Neutrophil (primary cell): ENCODE measurements around the gene ZFP28.

ENCODE experiments used
- H3K27ac ChIP-seq: fragments of 200-600 bp; sonication (generic); 2 replicates; pipeline ENCODE4 v1.5.1; 2016; ENCODE audit warnings: mild to moderate bottlenecking, moderate library complexity
- H3K27me3 ChIP-seq: fragments of 200-600 bp; sonication (generic); 2 replicates; pipeline ENCODE4 v1.6.0; 2016; ENCODE audit warnings: mild to moderate bottlenecking
- H3K36me3 ChIP-seq: fragments of 200-600 bp; sonication (generic); 2 replicates; pipeline ENCODE4 v1.5.1; 2017
- H3K4me1 ChIP-seq, 2 experiments: fragments of 200-600 bp in 1 of 2; sonication (generic) in 1 of 2; 1 replicate in 1 of 2; 2 replicates in 1 of 2; pipeline versions ENCODE4 v1.5.1 to v1.6.1; 2013 to 2016; ENCODE audit warnings: low read depth in 1 of 2, low read length in 1 of 2, mild to moderate bottlenecking in 1 of 2, moderate library complexity in 1 of 2; ENCODE audit not compliant: control insufficient read depth in 1 of 2, insufficient read depth in 1 of 2
- H3K4me3 ChIP-seq, 2 experiments: fragments of 200-600 bp in 1 of 2; sonication (generic) in 1 of 2; 1 replicate in 1 of 2; 2 replicates in 1 of 2; pipeline ENCODE4 v1.5.1; 2013 to 2016; ENCODE audit warnings: low read depth in 1 of 2, low read length in 1 of 2, mild to moderate bottlenecking in 1 of 2, moderate library complexity in 1 of 2
- H3K9me3 ChIP-seq: fragments of 200-600 bp; sonication (generic); 2 replicates; pipeline ENCODE4 v1.5.1; 2016
- TF ChIP-seq, protein P1 (sequence below): fragments of 200-600 bp; sonication (generic); IDR thresholded peaks from 2 replicates; pipeline ENCODE4 v1.5.1; 2016; ENCODE audit warnings: antibody characterized with exemption

Gene ZFP28

DNA sequence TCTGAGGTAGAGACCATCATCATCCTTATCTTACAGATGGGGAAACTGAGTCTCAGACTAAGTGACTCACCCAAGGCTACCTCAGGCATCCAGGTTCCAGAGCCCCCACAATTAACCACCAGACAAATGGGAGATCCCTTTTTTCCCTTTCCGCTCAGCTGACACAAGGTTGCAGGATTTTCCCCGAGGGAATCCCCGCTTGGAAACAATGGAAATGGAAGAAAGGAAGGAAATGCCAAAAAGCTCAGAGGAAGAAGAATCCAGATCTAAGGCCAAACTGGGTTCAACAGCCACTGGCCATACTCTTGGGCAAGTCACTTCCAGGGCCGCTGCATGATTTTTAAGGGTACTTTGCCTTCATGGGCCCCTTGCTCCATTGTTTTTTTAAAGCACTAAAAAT is 57.9 kb downstream of the ZFP28 start:
- H3K9me3 ChIP-seq: peaks cover 3% of the 10 kb centered on the region

DNA sequence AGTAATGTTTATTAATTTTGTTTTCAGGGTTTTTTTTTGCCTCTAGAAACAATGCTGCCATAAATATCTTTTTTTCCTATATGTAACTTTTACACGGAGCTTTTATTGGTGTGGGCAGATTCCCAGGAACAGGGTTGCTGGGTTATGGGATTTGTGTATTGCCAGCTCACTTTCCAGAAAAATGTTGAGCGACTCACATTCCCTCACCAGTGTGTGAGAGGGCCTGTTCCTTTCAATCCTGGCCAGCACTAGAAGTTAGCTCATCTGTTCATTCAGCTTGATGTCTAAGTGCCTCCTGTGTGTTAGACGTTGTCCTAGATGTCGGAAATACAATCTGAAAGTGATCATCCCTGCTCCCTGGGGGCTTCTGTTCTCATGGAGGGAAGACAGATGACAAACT is 58.9 kb downstream of the ZFP28 start:
- TF ChIP-seq, protein P1, sequence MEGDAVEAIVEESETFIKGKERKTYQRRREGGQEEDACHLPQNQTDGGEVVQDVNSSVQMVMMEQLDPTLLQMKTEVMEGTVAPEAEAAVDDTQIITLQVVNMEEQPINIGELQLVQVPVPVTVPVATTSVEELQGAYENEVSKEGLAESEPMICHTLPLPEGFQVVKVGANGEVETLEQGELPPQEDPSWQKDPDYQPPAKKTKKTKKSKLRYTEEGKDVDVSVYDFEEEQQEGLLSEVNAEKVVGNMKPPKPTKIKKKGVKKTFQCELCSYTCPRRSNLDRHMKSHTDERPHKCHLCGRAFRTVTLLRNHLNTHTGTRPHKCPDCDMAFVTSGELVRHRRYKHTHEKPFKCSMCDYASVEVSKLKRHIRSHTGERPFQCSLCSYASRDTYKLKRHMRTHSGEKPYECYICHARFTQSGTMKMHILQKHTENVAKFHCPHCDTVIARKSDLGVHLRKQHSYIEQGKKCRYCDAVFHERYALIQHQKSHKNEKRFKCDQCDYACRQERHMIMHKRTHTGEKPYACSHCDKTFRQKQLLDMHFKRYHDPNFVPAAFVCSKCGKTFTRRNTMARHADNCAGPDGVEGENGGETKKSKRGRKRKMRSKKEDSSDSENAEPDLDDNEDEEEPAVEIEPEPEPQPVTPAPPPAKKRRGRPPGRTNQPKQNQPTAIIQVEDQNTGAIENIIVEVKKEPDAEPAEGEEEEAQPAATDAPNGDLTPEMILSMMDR: no peak
- no peak overlapping the region for H3K27ac ChIP-seq
- peaks cover 13 to 14% of the 10 kb centered on the region in 2 experiments for H3K4me1 ChIP-seq
- peaks cover 3% of the 10 kb centered on the region for H3K9me3 ChIP-seq
- no peaks in the 10 kb centered on the region for H3K27me3 ChIP-seq
- peaks cover 6% of the 10 kb centered on the region for H3K36me3 ChIP-seq
- H3K4me3 ChIP-seq: no peak overlapping the region

More for the DNA sequence above, 57.9 kb downstream of the ZFP28 start:
- Histone ChIP-seq H3K27me3 (no peaks in the 10 kb centered on the region), H3K4me3 (no peak overlapping the region), H3K4me1 (peaks cover 13 to 14% of the 10 kb centered on the region in 2 experiments), H3K27ac (no peak overlapping the region), H3K36me3 (peaks cover 6% of the 10 kb centered on the region)
- TF ChIP-seq, protein P1: no peak

DNA sequence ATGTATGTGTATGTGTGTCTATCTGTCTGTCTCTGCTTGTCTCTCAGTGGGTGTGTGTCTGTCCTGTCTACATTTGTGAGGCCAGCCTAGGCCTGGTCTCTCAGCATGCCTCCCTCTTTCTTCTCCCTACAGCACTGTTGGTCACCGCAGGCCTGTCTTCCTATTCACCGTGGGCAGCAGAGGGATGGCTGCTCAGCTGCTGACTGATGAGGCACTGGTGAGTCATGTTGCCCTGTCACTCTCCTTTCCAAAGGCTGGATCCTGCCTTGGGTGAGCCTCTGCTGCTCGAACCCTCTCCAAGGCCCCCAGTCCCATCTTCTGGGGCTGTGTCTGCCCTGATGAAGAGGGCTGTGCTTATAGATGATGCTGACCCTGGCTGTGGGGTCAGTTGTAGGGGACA is 62.6 kb downstream of the ZFP28 start:
- no peaks in the 10 kb centered on the region for H3K27me3 ChIP-seq
- H3K27ac ChIP-seq: no peak overlapping the region
- no peak overlapping the region for H3K4me3 ChIP-seq
- TF ChIP-seq, protein P1: no peak
- H3K36me3 ChIP-seq: peaks cover 6% of the 10 kb centered on the region
- no peaks in the 10 kb centered on the region for H3K4me1 ChIP-seq
- H3K9me3 ChIP-seq: peaks cover 21% of the 10 kb centered on the region

DNA sequence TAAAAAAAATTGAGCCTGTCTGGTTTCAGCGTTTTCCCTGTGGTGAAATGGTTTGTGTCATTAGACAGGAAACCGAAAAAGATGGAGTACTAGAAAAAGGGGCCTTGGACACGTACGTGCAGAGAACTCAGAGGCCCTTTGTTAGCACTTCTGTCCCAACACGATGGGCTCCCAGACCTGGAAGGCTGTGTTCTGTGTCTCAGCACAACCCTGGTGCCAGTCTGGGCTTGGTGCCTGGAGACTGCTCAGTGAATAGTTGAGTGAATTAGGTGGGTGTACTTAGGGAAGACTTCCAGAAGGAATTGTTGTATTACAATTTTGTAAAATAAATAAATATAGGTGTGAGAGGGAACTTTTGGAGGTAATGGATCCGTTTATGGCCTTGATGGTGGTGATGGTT is 65.1 kb downstream of the ZFP28 start:
- TF ChIP-seq, protein P1: no peak
- H3K4me1 ChIP-seq: no peaks in the 10 kb centered on the region
- H3K27me3 ChIP-seq: no peaks in the 10 kb centered on the region
- no peak overlapping the region for H3K27ac ChIP-seq
- peaks cover 26% of the 10 kb centered on the region for H3K9me3 ChIP-seq
- H3K4me3 ChIP-seq: no peak overlapping the region
- peaks cover 6% of the 10 kb centered on the region for H3K36me3 ChIP-seq
